NCI-H2029 (cell line): ENCODE results near the gene MSMB.
"Not testable (repeated sequence)": the region's sequence is repeated elsewhere in the genome, so short reads cannot be mapped to it uniquely, and the experiment has no call there.

Source experiments
- DNase-seq: peaks from one replicate; lab custom pipeline; 2025; lab: John Stamatoyannopoulos, UW

Gene MSMB

GRCh38 chr10:46069771-46070463 lies 23.8 kb upstream of the MSMB start:
- DNase-seq: no peak

DNA sequence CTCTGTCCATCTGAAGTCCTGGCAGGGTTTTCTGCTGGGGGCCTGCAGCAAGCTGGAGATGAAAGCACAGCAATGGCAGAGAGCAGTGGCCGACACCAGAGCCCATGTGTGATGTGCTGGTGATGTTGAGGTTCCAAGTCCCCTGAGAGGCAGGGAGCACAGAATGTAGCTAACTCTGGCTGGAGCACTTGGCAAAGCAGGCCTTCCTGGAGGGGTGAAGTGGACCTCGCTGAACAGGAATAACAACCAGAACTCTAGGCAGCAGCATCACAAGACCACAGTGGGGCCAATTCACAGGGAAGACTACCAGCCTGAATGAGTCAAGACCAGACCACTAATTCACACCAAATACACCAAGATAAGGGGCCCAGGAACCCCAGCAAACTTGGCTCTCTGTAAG lies 22.8 kb upstream of the MSMB start:
- no peak for DNase-seq

- DNase-seq: no peak
Observed at GRCh38 chr10:46068117-46068516, 22.0 kb upstream of the MSMB start.

DNA sequence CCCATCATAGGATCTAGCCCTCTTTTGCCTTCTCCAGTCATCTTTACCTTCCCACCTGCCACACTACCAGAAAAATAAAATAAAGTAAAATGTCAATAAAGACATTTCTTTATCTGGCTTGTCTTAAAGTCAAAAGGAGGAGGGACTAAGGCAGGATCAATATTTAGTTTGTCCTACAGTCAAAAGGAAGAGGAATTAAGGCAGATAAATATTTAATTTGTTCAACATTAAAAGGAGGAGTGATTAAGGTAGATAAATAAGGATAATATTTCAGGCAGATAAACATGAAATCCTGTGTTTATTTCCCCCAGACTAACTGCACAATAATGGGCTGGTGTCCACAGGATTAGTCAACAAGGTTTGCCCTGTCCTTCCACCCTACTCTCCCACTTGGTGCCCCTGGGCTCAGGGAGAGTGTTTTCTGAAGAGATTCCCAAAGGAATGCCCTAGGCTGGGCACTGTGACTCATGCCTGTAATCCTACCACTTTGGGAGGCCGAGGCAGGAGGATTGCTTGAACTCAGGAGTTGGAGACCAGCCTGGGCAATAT lies 18.3 kb upstream of the MSMB start:
- no peak for DNase-seq

DNA sequence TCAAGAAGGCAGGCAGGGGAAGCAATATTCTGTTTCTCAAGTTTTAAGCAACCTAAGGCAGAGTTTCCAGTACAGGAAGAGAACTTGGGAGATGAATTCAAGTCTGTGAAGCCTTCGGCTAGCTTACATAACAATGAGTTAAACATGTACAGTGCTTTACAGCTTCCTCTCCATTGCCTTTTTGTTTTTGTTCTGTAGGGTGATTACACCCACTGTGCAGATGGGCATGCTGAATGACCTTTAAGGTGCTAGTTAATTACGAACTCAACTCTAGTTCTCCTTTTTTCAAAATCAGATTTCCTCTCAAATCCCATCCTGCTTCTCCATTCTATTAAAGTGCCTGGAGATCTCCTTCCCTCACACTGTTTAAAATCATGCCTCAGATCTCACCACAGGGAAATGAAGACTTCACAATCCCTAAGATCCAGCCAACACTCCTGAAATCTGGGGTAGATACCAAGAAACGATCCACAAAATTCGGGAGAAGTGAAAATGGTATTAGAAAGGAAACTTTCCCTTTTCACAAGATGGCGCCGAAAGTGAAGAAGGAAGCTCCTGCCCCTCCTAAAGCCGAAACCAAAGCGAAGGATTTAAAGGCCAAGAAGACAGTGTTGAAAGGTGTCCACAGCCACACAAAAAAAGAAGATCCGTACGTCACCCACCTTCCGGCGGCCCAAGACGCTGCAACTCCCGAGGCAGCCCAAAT lies 16.8 kb upstream of the MSMB start:
- no peak for DNase-seq

DNA sequence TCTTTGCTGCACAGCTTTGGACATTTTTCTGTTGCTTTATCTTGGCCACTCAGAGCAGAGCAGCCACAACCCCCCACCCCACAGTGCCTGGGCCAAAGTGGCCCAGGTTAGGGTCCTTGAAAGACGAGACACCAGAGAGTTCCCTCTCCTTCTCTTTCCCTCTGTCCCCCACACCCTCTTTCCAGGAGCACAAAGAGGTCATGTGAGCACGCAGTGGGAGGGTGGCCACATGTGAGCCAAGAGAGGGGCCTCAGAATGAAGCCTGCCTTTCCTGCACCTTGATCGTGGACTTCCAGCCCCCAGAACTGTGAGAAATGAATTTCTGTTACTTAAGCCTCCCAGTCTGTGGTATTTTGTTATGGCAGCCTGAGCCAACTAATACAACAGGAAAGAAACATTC lies 14.6 kb upstream of the MSMB start:
- no peak for DNase-seq

GRCh38 chr10:46057927-46058326 lies 11.9 kb upstream of the MSMB start:
- not testable (repeated sequence) for DNase-seq

DNA sequence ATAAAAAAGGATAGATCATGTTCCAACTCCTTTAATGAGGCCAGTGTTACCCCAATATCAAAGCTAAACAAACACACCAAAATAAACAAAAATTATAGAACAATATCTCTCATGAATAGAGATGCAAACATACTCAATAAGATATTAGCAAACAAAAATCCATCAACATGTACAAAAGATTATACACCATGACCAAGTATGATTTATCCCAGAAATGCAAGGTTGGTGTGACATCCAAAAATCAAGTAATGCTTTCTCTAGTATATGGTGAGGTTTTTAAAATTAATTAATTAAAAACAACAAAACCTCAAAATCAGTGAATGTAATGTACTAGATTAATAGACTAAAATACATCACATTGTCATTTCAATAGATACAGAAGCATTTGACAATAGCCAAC lies 11.0 kb upstream of the MSMB start:
- no peak for DNase-seq

- DNase-seq: no peak
Observed at GRCh38 chr10:46055771-46056170, 9.7 kb upstream of the MSMB start.

GRCh38 chr10:46053534-46054434 lies 7.7 kb upstream of the MSMB start:
- DNase-seq: no peak

DNA sequence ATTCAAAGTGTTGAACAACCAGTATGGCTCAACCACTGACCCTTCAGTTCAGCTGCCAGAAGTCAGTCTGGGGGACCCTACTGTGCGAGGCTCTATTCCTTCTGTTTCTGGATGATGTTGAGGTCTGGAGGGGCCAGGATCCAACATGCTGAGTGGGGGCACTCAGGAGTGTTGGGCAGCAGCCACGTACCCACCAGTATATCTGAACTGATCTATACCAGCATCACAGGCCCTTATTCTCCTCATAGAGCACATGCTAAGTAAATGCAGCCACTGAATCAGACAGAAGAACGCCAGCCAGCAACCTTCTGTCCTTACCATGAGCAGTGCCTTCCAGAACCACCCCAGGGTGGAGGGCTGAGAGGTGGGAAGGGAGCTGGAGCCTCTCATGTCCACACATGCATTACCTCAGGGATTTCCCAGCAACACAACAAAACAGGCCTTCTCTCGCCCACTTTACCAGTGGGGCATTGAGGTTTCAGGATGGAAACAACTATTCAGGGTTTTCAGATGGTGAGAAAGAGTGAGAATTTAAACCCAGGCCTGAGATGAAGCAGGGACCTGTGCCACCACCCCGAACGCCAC lies 6.8 kb upstream of the MSMB start:
- DNase-seq: no peak

- DNase-seq: no peak
Observed at GRCh38 chr10:46052057-46052790, 6.2 kb upstream of the MSMB start.

DNA sequence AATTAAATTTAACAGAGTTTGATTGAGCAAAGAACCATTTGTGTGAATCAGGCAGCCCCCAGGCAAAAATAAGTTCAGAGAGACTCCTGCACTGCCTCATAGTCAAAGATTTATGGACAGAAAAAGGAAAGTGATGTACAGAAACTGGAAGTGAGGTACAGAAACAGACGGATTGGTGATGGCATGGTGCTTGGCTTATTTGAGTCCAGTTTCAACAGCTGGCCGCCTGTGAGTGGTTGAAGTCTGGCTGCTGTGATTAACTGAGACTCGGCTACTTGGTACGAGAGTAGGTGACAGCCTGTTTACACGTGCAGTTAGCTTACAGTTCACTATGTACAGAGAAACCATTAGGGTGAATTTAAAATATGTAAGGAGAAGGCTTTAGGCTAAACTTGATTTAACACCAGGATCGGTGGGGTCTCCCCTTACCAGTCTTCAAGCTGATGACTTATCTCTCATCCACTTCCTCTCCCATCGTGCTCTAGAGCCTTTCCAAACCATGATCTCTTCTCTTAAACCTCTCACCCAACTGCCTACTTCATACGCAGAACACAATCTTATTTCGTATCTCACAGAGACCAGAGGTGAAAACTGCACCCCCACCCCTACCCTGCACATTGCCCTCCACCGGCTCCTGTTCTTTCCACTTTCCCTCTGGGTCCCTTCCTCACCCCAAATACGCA lies 5.0 kb upstream of the MSMB start:
- DNase-seq: no peak

DNA sequence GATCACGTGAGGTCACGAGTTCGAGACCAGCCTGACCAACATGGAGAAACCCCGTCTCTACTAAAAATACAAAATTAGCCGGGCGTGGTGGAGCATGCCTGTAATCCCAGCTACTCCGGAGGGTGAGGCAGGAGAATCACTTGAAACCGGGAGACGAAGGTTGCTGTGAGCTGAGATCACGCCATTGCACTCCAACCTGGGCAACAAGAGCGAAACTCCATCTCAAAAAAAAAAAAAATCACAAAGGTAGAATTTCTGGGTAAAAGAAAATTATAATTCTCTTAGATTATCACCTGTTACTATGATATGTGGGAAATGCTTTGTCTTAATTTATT lies 3.4 kb upstream of the MSMB start:
- not testable (repeated sequence) for DNase-seq

DNA sequence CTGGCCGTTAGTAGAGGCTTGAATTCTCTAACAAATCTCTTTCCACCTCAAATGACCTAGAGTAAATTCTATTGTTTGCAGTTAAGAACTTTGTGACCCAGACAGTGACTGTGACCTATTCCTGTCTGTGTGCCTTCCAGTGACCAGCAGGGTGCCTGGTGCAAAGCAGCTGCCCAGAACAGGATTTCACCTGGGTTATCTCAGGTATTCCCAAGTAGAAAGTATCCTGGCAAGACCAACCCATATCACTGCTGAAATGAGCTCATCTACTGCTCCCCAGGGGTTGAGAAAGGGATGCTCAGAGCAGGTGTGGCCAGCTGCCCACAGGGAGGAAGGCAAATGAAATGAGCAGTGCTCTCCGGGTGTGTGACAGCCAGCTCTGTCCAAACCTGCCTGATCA lies 2.1 kb upstream of the MSMB start:
- no peak for DNase-seq

- DNase-seq: no peak
Observed at GRCh38 chr10:46042527-46042926, 3.5 kb downstream of the MSMB start.

- no peak for DNase-seq
Observed at GRCh38 chr10:46040004-46040403, 6.1 kb downstream of the MSMB start.

GRCh38 chr10:46037107-46037825 lies 8.8 kb downstream of the MSMB start:
- DNase-seq: no peak

DNA sequence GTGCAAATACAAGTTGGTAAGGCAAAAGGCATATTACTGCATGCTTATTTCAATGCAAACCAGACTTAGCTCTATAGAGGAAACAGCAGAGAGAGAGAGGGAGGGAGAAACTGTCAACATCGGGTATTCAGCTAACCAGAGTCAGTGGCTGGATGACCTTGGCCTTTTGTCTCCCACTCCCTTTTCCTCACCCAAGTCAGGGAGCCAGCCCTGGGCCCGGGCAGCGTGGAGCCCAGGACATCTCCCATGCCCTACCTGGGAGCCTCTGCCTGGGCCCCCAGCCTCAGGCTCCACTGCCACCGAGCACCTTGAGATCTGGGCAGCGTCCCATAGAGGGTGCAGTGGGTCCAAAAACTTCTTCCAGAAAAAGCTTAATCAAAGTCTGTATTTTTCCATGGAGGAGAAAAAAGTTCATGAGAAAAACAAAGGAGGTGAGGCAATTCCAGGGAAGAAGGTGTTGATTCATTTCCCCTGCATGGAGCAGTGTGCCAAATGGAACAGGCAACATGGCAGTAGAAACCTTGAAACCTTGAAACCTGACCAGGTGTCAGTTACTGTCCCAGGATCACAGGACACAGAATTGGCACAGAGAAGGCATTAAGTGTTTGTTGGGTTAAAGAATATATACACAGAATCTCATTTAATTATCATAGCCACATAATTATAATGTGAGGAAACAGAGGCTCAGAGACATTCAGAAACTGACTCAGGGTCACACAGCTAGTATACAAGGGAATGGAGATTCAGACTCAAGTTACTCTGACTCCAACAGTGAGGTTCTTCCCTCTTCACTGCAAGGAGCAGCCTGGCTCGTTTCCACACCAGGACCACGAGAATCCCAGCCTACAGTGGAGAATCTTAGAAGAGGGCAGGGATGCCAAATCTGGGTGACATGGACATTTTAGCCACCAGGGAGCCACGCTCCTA lies 9.9 kb downstream of the MSMB start:
- DNase-seq: no peak
